Colonic mucosa (tissue), 4 donors: ENCODE results near the gene ADAMTS14. TPM values are rescaled to one million over a fixed set of nuclear protein-coding genes. Genes with fewer than 3 reads are reported as not detected.

Experiments
- DNase-seq: peaks from one replicate; pipeline ENCODE4 v3.0.0-alpha.2; 2020
- H3K27ac ChIP-seq: fragments of 200-600 bp; one replicate; pipeline ENCODE4 v1.8.0; 2021
- H3K27me3 ChIP-seq: fragments of 200-600 bp; one replicate; pipeline ENCODE4 v1.8.0; 2021
- H3K36me3 ChIP-seq: fragments of 200-600 bp; one replicate; pipeline ENCODE4 v1.8.0; 2021
- H3K4me1 ChIP-seq: fragments of 200-600 bp; one replicate; pipeline ENCODE4 v1.8.0; 2021; ENCODE audit warnings: mild to moderate bottlenecking
- H3K4me3 ChIP-seq: fragments of 200-600 bp; one replicate; pipeline ENCODE4 v1.8.0; 2021
- H3K9ac ChIP-seq, 2 donors: one replicate each; pipeline ENCODE4 v1.7.0; 2013; ENCODE audit warnings: control low read depth in 2 of 2, low read depth in 2 of 2, low read length in 2 of 2
- H3K9me3 ChIP-seq: fragments of 200-600 bp; one replicate; pipeline ENCODE4 v1.8.0; 2021
- CTCF ChIP-seq: fragments of 200-600 bp; IDR thresholded peaks from one replicate; pipeline ENCODE4 v1.8.0; 2022; ENCODE audit warnings: antibody characterized with exemption, mild to moderate bottlenecking
- intact Hi-C: fragments of 100-400 bp; cut with DNase I; formaldehyde crosslinking; loops from one replicate; pipeline ENCODE4 v1.14.1; 2022
- total RNA-seq, 2 donors: library from RNA; stranded (reverse); fragmentation: NEBNext Ultra II Directional in 1 of 2; extraction: Animal tissue kit (Norgen Biotek cat#: 25700) in 1 of 2; gene quantifications; one replicate each; pipeline ENCODE4 v1.2.1, GENCODE V29; 2021
- donor health status: healthy.
- donor health status: DM: no; HTN: no; CAD: no.
- donor health status: DM: no; HTN: no; CAD: no.

Gene ADAMTS14
- total RNA-seq, 2 donors from 2014 or later: 0.93 to 1.5 TPM

GRCh38 chr10:70698211-70698610, 25.9 kb downstream of the ADAMTS14 start:
- Histone ChIP-seq H3K4me1 (no peaks in the 10 kb centered on the region), H3K27me3 (no peaks in the 10 kb centered on the region), H3K9me3 (no peaks in the 10 kb centered on the region), H3K9ac (no peak overlapping the region), H3K27ac (no peak overlapping the region), H3K36me3 (no peaks in the 10 kb centered on the region), H3K4me3 (no peak overlapping the region)
- no peak for DNase-seq
- intact Hi-C loops: no loop called here
- TF ChIP-seq CTCF: no peak

DNA sequence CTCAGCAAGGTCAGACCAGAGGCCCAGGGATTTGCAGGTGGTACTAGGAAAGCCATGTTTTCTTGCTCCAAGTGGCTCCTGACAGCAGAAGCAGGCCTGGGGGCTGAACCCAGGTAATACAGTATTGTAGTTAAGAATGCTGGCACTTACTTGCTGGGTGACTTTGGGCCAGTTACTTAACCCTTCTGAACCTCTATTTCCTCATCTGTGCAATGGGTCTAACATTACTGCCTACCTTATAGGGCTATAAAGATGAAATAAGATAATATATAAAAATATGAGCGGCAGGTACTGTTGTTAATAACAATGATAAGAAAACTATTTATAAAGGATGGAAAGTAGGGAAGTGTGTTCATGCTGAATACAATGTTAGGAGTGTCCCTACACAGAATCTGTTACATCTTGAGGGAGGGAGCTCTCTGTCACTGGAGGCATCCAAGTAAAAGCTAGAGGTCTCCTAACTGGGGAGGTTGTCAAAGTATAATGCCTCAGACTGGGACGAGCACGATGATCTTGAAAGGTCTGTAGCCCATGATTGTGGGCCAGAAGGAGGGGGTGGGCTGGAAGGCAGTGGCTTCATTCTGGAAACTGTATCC, 26.9 kb downstream of the ADAMTS14 start:
- H3K4me3 ChIP-seq: no peak overlapping the region
- no peaks in the 10 kb centered on the region for H3K9me3 ChIP-seq
- DNase-seq: no peak
- H3K27me3 ChIP-seq: no peaks in the 10 kb centered on the region
- TF ChIP-seq CTCF: no peak
- H3K27ac ChIP-seq: no peak overlapping the region
- H3K9ac ChIP-seq: no peak overlapping the region
- intact Hi-C loops: no loop called here
- H3K36me3 ChIP-seq: no peaks in the 10 kb centered on the region
- H3K4me1 ChIP-seq: no peaks in the 10 kb centered on the region

GRCh38 chr10:70699659-70700174, 27.4 kb downstream of the ADAMTS14 start:
- Histone ChIP-seq H3K4me3 (no peak overlapping the region), H3K36me3 (no peaks in the 10 kb centered on the region), H3K9ac (no peak overlapping the region), H3K4me1 (no peaks in the 10 kb centered on the region), H3K9me3 (no peaks in the 10 kb centered on the region), H3K27ac (no peak overlapping the region), H3K27me3 (no peaks in the 10 kb centered on the region)
- TF ChIP-seq CTCF: no peak
- intact Hi-C loops: no loop called here
- no peak for DNase-seq

GRCh38 chr10:70702190-70702763, 30.0 kb downstream of the ADAMTS14 start:
- no peak for TF ChIP-seq CTCF
- Histone ChIP-seq H3K9ac (no peak overlapping the region), H3K27me3 (no peaks in the 10 kb centered on the region), H3K36me3 (no peaks in the 10 kb centered on the region), H3K27ac (no peak overlapping the region), H3K9me3 (no peaks in the 10 kb centered on the region), H3K4me3 (no peak overlapping the region), H3K4me1 (no peaks in the 10 kb centered on the region)
- no peak for DNase-seq
- intact Hi-C loops: no loop called here

GRCh38 chr10:70704211-70704610, 31.9 kb downstream of the ADAMTS14 start:
- Histone ChIP-seq H3K9ac (no peak overlapping the region), H3K27ac (no peak overlapping the region), H3K36me3 (no peaks in the 10 kb centered on the region), H3K4me3 (no peak overlapping the region), H3K9me3 (no peaks in the 10 kb centered on the region), H3K27me3 (no peaks in the 10 kb centered on the region), H3K4me1 (no peaks in the 10 kb centered on the region)
- TF ChIP-seq CTCF: no peak
- intact Hi-C loops: no loop called here
- no peak for DNase-seq
